IMR-90 (cell line): ENCODE results near the gene FDXR. TPM values are rescaled to one million over a fixed set of nuclear protein-coding genes. Genes with fewer than 3 reads are reported as not detected.

ENCODE experiments used
- ATAC-seq: fragments of 200-7000 bp; cut with Tn5 transposase; 2 replicates; pipeline ENCODE4 v1.9.1; 2020; ENCODE audit warnings: low read depth, mild to moderate bottlenecking, moderate library complexity
- BruUV-seq: library from RNA; stranded (reverse); fragments of 400-500 nt; replicated peaks from 2 replicates; lab custom pipeline; 2021; lab: Mats Ljungman, UMichigan
- CTCF ChIA-PET: fragments of 300-600 bp; formaldehyde crosslinking; extraction: SDS; loops from one replicate; lab custom pipeline; 2021; ENCODE audit warnings: antibody characterized with exemption; lab: Yijun Ruan, JAX
- POLR2A ChIA-PET: fragments of 300-600 bp; sonication (Branson Sonifier 250); formaldehyde crosslinking; loops from one replicate; lab custom pipeline; 2022; ENCODE audit warnings: antibody characterized with exemption; ENCODE audit not compliant: unreplicated experiment; lab: Charles Lee
- DNase-seq: peaks from one replicate; pipeline ENCODE4 v3.0.0; 2013
- H2AFZ ChIP-seq: replicated peaks from 2 replicates; pipeline ENCODE3; 2013; ENCODE audit warnings: low read length, mild to moderate bottlenecking; ENCODE audit not compliant: poor library complexity
- H2AK5ac ChIP-seq: 2 replicates; pipeline ENCODE4 v1.6.1; 2013; ENCODE audit warnings: low read depth, low read length, inconsistent platforms
- H2AK9ac ChIP-seq: replicated peaks from 2 replicates; pipeline ENCODE3; 2013; ENCODE audit warnings: mild to moderate bottlenecking, low read depth, low read length, moderate library complexity; ENCODE audit not compliant: poor library complexity
- H2BK120ac ChIP-seq: 2 replicates; pipeline ENCODE4 v1.6.1; 2013; ENCODE audit warnings: low read depth, low read length, inconsistent platforms
- H2BK15ac ChIP-seq: 3 replicates; pipeline ENCODE4 v1.6.1; 2013; ENCODE audit warnings: low read depth, low read length, inconsistent platforms
- H2BK20ac ChIP-seq: 2 replicates; pipeline ENCODE4 v1.6.1; 2013; ENCODE audit warnings: low read depth, mild to moderate bottlenecking, inconsistent platforms, low read length, moderate library complexity
- H2BK5ac ChIP-seq: 2 replicates; pipeline ENCODE4 v1.6.1; 2013; ENCODE audit warnings: mild to moderate bottlenecking, low read depth, low read length, inconsistent platforms; ENCODE audit not compliant: poor library complexity, severe bottlenecking
- H3K14ac ChIP-seq: replicated peaks from 2 replicates; pipeline ENCODE4 v1.6.1; 2013; ENCODE audit warnings: low read depth, low read length, inconsistent platforms
- H3K18ac ChIP-seq: 2 replicates; pipeline ENCODE4 v1.6.1; 2013; ENCODE audit warnings: low read depth, low read length, control low read depth
- H3K23ac ChIP-seq: 2 replicates; pipeline ENCODE4 v1.6.1; 2013; ENCODE audit warnings: low read depth, low read length, inconsistent platforms
- H3K27ac ChIP-seq: 2 replicates; pipeline ENCODE4 v1.5.1; 2013; ENCODE audit warnings: mild to moderate bottlenecking, control low read depth, low read length; ENCODE audit not compliant: insufficient read depth
- H3K27me3 ChIP-seq: 2 replicates; pipeline ENCODE4 v1.6.1; 2013; ENCODE audit warnings: low read length; ENCODE audit not compliant: control insufficient read depth, insufficient read depth
- H3K36me3 ChIP-seq: 2 replicates; pipeline ENCODE4 v1.6.1; 2013; ENCODE audit warnings: low read length, mixed read lengths; ENCODE audit not compliant: control insufficient read depth, insufficient read depth
- H3K4ac ChIP-seq: 2 replicates; pipeline ENCODE4 v1.6.1; 2013; ENCODE audit warnings: low read depth, low read length, inconsistent platforms
- H3K4me1 ChIP-seq: 2 replicates; pipeline ENCODE4 v1.6.1; 2013; ENCODE audit warnings: low read length, mixed read lengths; ENCODE audit not compliant: control insufficient read depth, insufficient read depth
- H3K4me2 ChIP-seq: 2 replicates; pipeline ENCODE4 v1.6.1; 2013; ENCODE audit warnings: low read depth, mild to moderate bottlenecking, control low read depth, low read length, moderate library complexity
- H3K4me3 ChIP-seq: 2 replicates; pipeline ENCODE4 v1.5.1; 2013; ENCODE audit warnings: low read depth, mild to moderate bottlenecking, control low read depth, low read length, moderate library complexity; ENCODE audit not compliant: insufficient read depth
- H3K56ac ChIP-seq: 2 replicates; pipeline ENCODE4 v1.6.1; 2013; ENCODE audit warnings: low read length, inconsistent platforms; ENCODE audit not compliant: insufficient read depth; ENCODE audit errors: extremely low read depth
- H3K79me1 ChIP-seq, 2 experiments: 2 replicates each; pipeline ENCODE4 v1.6.1; 2013; ENCODE audit warnings: low read length in 2 of 2, inconsistent platforms in 1 of 2, low read depth in 1 of 2
- H3K9ac ChIP-seq: 2 replicates; pipeline ENCODE4 v1.6.1; 2013; ENCODE audit warnings: low read depth, low read length, control low read depth
- H3K9me1 ChIP-seq: 2 replicates; pipeline ENCODE4 v1.6.1; 2013; ENCODE audit warnings: low read length, inconsistent platforms; ENCODE audit not compliant: insufficient read depth
- H3K9me3 ChIP-seq: 2 replicates; pipeline ENCODE4 v1.6.1; 2013; ENCODE audit warnings: low read length; ENCODE audit not compliant: control insufficient read depth, insufficient read depth
- H4K20me1 ChIP-seq: 2 replicates; pipeline ENCODE4 v1.6.1; 2013; ENCODE audit warnings: low read length, inconsistent platforms; ENCODE audit not compliant: insufficient read depth
- H4K5ac ChIP-seq: 2 replicates; pipeline ENCODE4 v1.6.1; 2013; ENCODE audit warnings: mild to moderate bottlenecking, low read depth, low read length, control low read depth
- H4K8ac ChIP-seq, 2 experiments: 2 replicates each; pipeline ENCODE4 v1.6.1; 2013; ENCODE audit warnings: low read depth in 2 of 2, low read length in 2 of 2, control low read depth in 1 of 2, inconsistent platforms in 1 of 2
- H4K91ac ChIP-seq: 2 replicates; pipeline ENCODE4 v1.6.1; 2013; ENCODE audit warnings: low read depth, low read length, inconsistent platforms; ENCODE audit not compliant: insufficient read depth
- BHLHE40 ChIP-seq: fragments of 150-350 bp; IDR thresholded peaks from 2 replicates; pipeline ENCODE4 v1.6.1; 2016; ENCODE audit warnings: mild to moderate bottlenecking, low read depth, low read length
- POLR2A ChIP-seq: IDR thresholded peaks from 2 replicates; pipeline ENCODE4 v1.6.1; 2012; ENCODE audit warnings: mild to moderate bottlenecking, low read depth, low read length
- WGBS, 2 experiments: methylation state at CpG; one replicate each; pipeline versions ENCODE4 v1.1.5 to v1.1.7; 2013; ENCODE audit warnings: missing lambda C conversion rate in 2 of 2; ENCODE audit not compliant: insufficient read length in 1 of 2; ENCODE audit errors: extremely low coverage in 2 of 2; 5-methylcytosine and 5-hydroxymethylcytosine counted together
- dilution Hi-C: fragments of 300-500 bp; cut with HindIII; formaldehyde crosslinking; loops from one replicate; pipeline ENCODE4 v1.14.3; 2018; ENCODE audit warnings: low sequenced_read_pairs; ENCODE audit not compliant: unreplicated experiment
- in situ Hi-C: fragments of 300-500 bp; cut with MboI; formaldehyde crosslinking; loops from 3 replicates; pipeline ENCODE4 v1.14.3; 2019; ENCODE audit warnings: low sequenced_read_pairs, inconsistent platforms, mixed read lengths
- intact Hi-C: fragments of 100-400 bp; cut with micrococcal nuclease; formaldehyde crosslinking; loops from 2 replicates; pipeline ENCODE4 v1.10.0; 2022
- polyA plus RNA-seq, 3 experiments: library from polyadenylated mRNA; depleted of rRNA; stranded (reverse); fragments of >200 nt; gene quantifications; 2 replicates each; pipeline ENCODE4 v1.2.3, GENCODE V29; 2012; ENCODE audit warnings: low replicate concordance in 1 of 3
- total RNA-seq: library from RNA; depleted of rRNA; stranded (reverse); fragments of >200 nt; gene quantifications from 2 replicates; pipeline ENCODE4 v1.2.3, GENCODE V29; 2012

The FDXR gene
- total and polyA plus RNA-seq, 2 of the 4 experiments (the other 2 are of a cell fraction) = 12.4 to 18.6 TPM

DNA sequence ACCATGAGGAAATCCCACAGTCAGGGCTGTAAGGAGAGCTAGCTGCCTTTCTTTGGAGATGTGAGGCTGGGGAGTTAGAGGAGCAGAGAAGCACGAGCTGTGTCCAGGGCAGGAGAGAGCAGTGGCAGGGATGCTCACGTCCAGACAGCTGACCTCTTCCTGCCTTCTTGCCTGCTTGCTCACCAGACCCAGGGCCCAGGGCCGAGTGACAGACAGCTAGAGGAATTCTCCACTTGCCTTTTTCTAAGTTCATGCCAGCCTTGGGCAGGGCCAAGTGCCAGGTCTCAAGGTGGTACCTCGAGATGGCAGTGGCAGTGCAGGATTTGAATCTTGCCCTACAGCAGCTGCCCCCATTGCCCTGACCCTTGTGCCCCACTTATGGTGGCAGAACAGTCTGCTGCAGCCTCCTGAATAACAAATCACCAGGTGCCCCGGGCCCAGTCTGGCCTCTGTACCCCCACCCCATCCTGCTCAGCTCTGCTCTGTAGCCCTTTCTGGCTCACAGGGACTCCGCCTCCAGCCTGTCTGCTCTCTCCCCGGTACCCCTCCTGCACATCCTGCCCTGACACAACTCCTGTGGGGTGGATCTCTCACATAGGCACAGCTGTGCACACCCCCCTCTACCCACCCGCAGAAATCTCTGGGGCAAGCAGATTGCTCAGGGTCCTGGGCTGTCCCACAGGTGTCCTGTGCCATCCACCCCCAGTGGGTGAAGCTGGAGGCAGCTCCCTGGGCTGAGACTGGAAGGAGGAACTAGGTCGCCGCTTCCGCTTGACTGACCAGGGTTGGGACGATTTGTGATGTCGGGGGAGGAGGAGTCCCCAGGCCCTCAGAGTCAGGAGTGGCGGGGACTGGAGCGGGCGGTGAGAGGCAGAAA, 39.1 kb downstream of the FDXR start (continued):
- TF ChIP-seq BHLHE40 = no peak; the same call in 1 of the 2 replicates
- no peak for TF ChIP-seq POLR2A

DNA sequence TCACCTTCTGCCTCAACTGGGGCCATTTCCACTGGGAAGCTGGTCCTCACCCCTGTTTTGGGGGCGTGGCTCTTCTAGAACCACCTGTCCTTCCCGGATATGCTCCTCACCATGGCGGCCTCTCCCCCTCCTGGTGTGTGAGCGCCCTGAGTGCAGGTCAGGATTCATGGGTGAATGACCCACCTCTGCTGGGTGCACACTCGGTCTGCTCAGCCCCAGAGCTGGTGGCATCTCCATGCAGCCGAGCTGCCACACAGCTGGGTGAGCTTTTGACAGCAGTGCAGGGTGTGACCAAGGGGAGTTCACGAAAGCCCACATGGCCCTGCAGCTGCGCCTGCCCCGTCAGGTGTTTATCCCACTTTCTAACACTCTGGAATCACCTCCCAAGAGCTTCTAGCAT, 40.4 kb downstream of the FDXR start:
- no peaks in the 10 kb centered on the region; the same call in 1 of the 2 replicates for H4K20me1 ChIP-seq
- no peak overlapping the region for H3K23ac ChIP-seq
- no peak overlapping the region for H3K9ac ChIP-seq
- H3K27ac ChIP-seq = no peak overlapping the region
- no peak overlapping the region for H2BK120ac ChIP-seq
- BruUV-seq = no TSS peak
- H3K18ac ChIP-seq = no peak overlapping the region
- H3K56ac ChIP-seq = no peak overlapping the region
- intact Hi-C loops (no loop called here), dilution Hi-C loops (no loop called here), in situ Hi-C loops (no loop called here)
- WGBS, 2 experiments = 80% methylated on average over 4 of the region's 9 CpGs; no CpG with 5 or more reads in 1 of the 2 experiments
- H3K4me2 ChIP-seq = no peak overlapping the region
- TF ChIP-seq BHLHE40 = no peak
- H4K91ac ChIP-seq = no peak overlapping the region
- H3K14ac ChIP-seq = no peak overlapping the region
- H2AFZ ChIP-seq = no peak overlapping the region
- H3K9me3 ChIP-seq = no peaks in the 10 kb centered on the region
- H3K27me3 ChIP-seq = no peaks in the 10 kb centered on the region
- H3K9me1 ChIP-seq = peaks cover 4% of the 10 kb centered on the region; the same call in 1 of the 2 replicates
- no peak overlapping the region for H2AK9ac ChIP-seq
- H2BK15ac ChIP-seq = no peak overlapping the region
- ChIA-PET POLR2A (no interaction called here), CTCF (no interaction called here)
- no peak overlapping the region for H3K4ac ChIP-seq
- no peak overlapping the region for H2BK20ac ChIP-seq
- DNase-seq (no peak), ATAC-seq (no peak)
- H3K4me1 ChIP-seq = peaks cover 4% of the 10 kb centered on the region
- no peak overlapping the region for H4K5ac ChIP-seq
- no peak overlapping the region for H2BK5ac ChIP-seq
- no peaks in the 10 kb centered on the region for H3K79me1 ChIP-seq
- no peak overlapping the region for H3K4me3 ChIP-seq
- H4K8ac ChIP-seq = no peak overlapping the region
- peaks cover 13% of the 10 kb centered on the region for H3K36me3 ChIP-seq
- no peak overlapping the region for H2AK5ac ChIP-seq
